ENCODE measurements around the gene APBA3. TPM values are rescaled to one million over a fixed set of nuclear protein-coding genes. Genes with fewer than 3 reads are reported as not detected.

APBA3 gene
- total RNA-seq, 1 donor, result 36.4 TPM

- DNase-seq (ENCODE audit: low read depth in 2 of 3, low spot score in 2 of 3), result no peak
These were observed 39.5 kb downstream of the APBA3 start for GRCh38 chr19:3721887-3722442.

GRCh38 chr19:3721131-3721886 is 40.2 kb downstream of the APBA3 start:
- peak; percentile 63 to 90 (median 88) for DNase-seq (ENCODE audit: low read depth in 2 of 3, low spot score in 2 of 3)

- DNase-seq (ENCODE audit: low read depth in 2 of 3, low spot score in 2 of 3), result no peak
These were observed 41.1 kb downstream of the APBA3 start for GRCh38 chr19:3720349-3720917.

GRCh38 chr19:3719868-3720267 is 41.6 kb downstream of the APBA3 start:
- DNase-seq (ENCODE audit: low read depth in 2 of 3, low spot score in 2 of 3), result no peak

GRCh38 chr19:3716147-3716668 is 45.3 kb downstream of the APBA3 start:
- DNase-seq (ENCODE audit: low read depth in 2 of 3, low spot score in 2 of 3), result no peak

GRCh38 chr19:3712663-3713611 is 48.6 kb downstream of the APBA3 start:
- peak in 1 of 3 donors; percentile 72 for DNase-seq (ENCODE audit: low read depth in 2 of 3, low spot score in 2 of 3)

GRCh38 chr19:3710265-3710812 is 51.2 kb downstream of the APBA3 start:
- peak in 2 of 3 donors; percentile 83 to 89 for DNase-seq (ENCODE audit: low read depth in 2 of 3, low spot score in 2 of 3)

- no peak for DNase-seq (ENCODE audit: low read depth in 2 of 3, low spot score in 2 of 3)
These were observed 53.1 kb downstream of the APBA3 start, which contains the start of gene TJP3 for GRCh38 chr19:3708207-3708931. Gene TJP3 (plus strand): TSS chr19:3708384. CDS start chr19:3728433, 20,049 bp downstream.

GRCh38 chr19:3707868-3708206 is 53.7 kb downstream of the APBA3 start:
- no peak for DNase-seq (ENCODE audit: low read depth in 2 of 3, low spot score in 2 of 3)

- DNase-seq (ENCODE audit: low read depth in 2 of 3, low spot score in 2 of 3), result no peak
These were observed 60.3 kb downstream of the APBA3 start for GRCh38 chr19:3701200-3701599.

Small RNA genes lying within 50 kb of the gene (small RNA-seq; reads per million reads assigned to genes)
- gene AC005777.1, result not detected

Other genes with a start within 250 kb of the APBA3 start
- gene TEKTIP1, start 222.5 kb downstream of the APBA3 start, total RNA-seq, result 0.54 TPM
- 82.4 TPM for gene MFSD12, start 204.1 kb downstream of the APBA3 start, total RNA-seq
- gene HMG20B, start 188.7 kb downstream of the APBA3 start, total RNA-seq, result 99.1 TPM
- 2.4 TPM for gene GIPC3, start 176.2 kb downstream of the APBA3 start, total RNA-seq
- gene TBXA2R, start 154.8 kb downstream of the APBA3 start, total RNA-seq, result 1.3 TPM
- 48.2 TPM for gene CACTIN, start 134.9 kb downstream of the APBA3 start, total RNA-seq
- gene PIP5K1C, start 61.2 kb downstream of the APBA3 start, total RNA-seq, result 23.4 TPM
- gene TJP3, start 53.3 kb downstream of the APBA3 start, total RNA-seq, result 1.1 TPM
- 42.0 TPM for gene MRPL54, start 990 bp upstream of the APBA3 start, total RNA-seq
- gene RAX2, start 10.5 kb upstream of the APBA3 start, total RNA-seq, result under 0.01 TPM
- gene MATK, start 24.7 kb upstream of the APBA3 start, total RNA-seq, result 160 TPM
- under 0.01 TPM for gene ZFR2, start 107.3 kb upstream of the APBA3 start, total RNA-seq
- gene ATCAY, start 119.0 kb upstream of the APBA3 start, total RNA-seq, result under 0.01 TPM
- gene NMRK2, start 171.4 kb upstream of the APBA3 start, total RNA-seq, result not detected
- gene DAPK3, start 209.4 kb upstream of the APBA3 start, total RNA-seq, result 61.7 TPM
- gene EEF2, start 223.8 kb upstream of the APBA3 start, total RNA-seq, result 7,662 TPM
- gene PIAS4, start 246.0 kb upstream of the APBA3 start, total RNA-seq, result 21.8 TPM

Data from hematopoietic multipotent progenitor cell (in vitro differentiated cells).